ENCODE results near the gene KLHL26.

DNA sequence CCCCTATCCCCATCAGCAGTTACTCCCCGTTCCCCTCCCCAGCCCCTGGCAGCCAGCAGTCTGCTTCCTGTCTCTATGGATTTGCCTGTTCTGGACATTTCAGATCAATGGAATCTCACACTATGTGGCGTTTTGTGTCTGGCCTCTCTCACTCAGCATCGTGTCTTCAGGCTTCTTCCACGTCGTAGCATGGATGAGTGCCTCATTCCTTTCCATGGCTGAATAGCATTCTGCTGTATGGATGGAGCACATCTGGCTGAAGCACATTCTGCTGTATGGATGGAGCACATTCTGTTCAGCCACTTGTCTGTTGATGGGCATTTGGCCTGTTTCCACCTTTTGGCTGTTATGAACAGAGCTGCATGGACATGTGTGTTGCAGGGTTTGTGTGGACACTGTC, 76.2 kb downstream of the KLHL26 start:
- TF ChIP-seq, protein P1, sequence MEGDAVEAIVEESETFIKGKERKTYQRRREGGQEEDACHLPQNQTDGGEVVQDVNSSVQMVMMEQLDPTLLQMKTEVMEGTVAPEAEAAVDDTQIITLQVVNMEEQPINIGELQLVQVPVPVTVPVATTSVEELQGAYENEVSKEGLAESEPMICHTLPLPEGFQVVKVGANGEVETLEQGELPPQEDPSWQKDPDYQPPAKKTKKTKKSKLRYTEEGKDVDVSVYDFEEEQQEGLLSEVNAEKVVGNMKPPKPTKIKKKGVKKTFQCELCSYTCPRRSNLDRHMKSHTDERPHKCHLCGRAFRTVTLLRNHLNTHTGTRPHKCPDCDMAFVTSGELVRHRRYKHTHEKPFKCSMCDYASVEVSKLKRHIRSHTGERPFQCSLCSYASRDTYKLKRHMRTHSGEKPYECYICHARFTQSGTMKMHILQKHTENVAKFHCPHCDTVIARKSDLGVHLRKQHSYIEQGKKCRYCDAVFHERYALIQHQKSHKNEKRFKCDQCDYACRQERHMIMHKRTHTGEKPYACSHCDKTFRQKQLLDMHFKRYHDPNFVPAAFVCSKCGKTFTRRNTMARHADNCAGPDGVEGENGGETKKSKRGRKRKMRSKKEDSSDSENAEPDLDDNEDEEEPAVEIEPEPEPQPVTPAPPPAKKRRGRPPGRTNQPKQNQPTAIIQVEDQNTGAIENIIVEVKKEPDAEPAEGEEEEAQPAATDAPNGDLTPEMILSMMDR (IDR thresholded peaks at IDR 0.05) = no peak
- TF ChIP-seq ZFX (IDR thresholded peaks at IDR 0.05; ENCODE audit: borderline replicate concordance) = no peak
